Lower lobe of right lung (tissue), 2 donors: ENCODE results near the gene MAP1LC3B2. TPM values are rescaled to one million over a fixed set of nuclear protein-coding genes. Genes with fewer than 3 reads are reported as not detected.
A peak's percentile ranks its signal among the peaks of the same experiment; 100 is the strongest.

Source experiments
- ATAC-seq, 2 donors: fragments of 200-7000 bp; cut with Tn5 transposase; one replicate each; pipeline ENCODE4 v1.9.1; 2020 to 2022; ENCODE audit warnings: mild to moderate bottlenecking in 2 of 2, moderate library complexity in 2 of 2
- DNase-seq: peaks from one replicate; pipeline ENCODE4 v3.0.0-alpha.2; 2020
- H3K27ac ChIP-seq: fragments of 200-600 bp; one replicate; pipeline ENCODE4 v1.8.0; 2022
- H3K27me3 ChIP-seq: fragments of 200-600 bp; one replicate; pipeline ENCODE4 v1.8.0; 2022; ENCODE audit warnings: low read depth
- H3K36me3 ChIP-seq: fragments of 200-600 bp; one replicate; pipeline ENCODE4 v1.8.0; 2022; ENCODE audit warnings: mild to moderate bottlenecking
- H3K4me1 ChIP-seq: fragments of 200-600 bp; one replicate; pipeline ENCODE4 v1.8.0; 2022
- H3K4me3 ChIP-seq: fragments of 200-600 bp; one replicate; pipeline ENCODE4 v1.8.0; 2022; ENCODE audit warnings: mild to moderate bottlenecking
- H3K9me3 ChIP-seq: fragments of 200-600 bp; one replicate; pipeline ENCODE4 v1.8.0; 2022
- CTCF ChIP-seq: fragments of 200-600 bp; IDR thresholded peaks from one replicate; pipeline ENCODE4 v1.8.0; 2022; ENCODE audit warnings: antibody characterized with exemption, mild to moderate bottlenecking
- intact Hi-C: fragments of 100-400 bp; cut with DNase I; formaldehyde crosslinking; loops from one replicate; pipeline ENCODE4 v1.11.0; 2022
- total RNA-seq: library from RNA; stranded (reverse); fragmentation: NEBNext Ultra II Directional; extraction: Animal tissue kit (Norgen Biotek cat#: 25700); gene quantifications from one replicate; pipeline ENCODE4 v1.2.1, GENCODE V29; 2021
- donor health status: DM: no; HTN: yes; CAD: no; lungs with severe emphysema.

MAP1LC3B2 gene
- total RNA-seq, 1 donor from 2014 or later = 1.9 TPM

DNA sequence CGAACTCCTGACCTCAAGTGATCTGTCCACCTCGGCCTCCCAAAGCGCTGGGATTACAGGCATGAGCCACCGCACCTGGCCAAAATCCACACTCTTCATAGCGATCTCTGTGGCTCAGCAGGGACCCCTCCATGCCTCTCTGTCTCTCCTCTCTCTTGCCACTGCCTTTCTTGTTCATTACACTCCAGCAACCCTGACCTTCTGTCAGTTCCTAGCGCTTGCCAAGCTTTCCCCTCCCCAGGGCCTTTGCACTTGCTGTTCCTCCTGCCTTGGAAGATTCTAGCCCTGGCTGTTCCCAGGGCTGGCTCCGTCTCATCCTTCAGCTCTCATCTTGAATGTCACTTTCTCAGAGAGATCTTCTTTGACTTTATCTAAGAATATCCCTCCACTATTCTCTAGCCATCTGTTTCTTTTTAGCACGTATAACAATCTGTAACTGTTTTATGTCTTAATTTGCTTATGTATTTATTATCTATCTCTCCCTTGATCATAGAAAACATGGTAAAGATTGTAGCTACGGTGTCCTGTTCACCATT lies 38.9 kb upstream of the MAP1LC3B2 start:
- H3K36me3 ChIP-seq = no peaks in the 10 kb centered on the region
- intact Hi-C loops = no loop called here
- no peaks in the 10 kb centered on the region for H3K9me3 ChIP-seq
- H3K27me3 ChIP-seq = no peaks in the 10 kb centered on the region
- no peak overlapping the region for H3K4me3 ChIP-seq
- no peak for TF ChIP-seq CTCF
- ATAC-seq (no peak), DNase-seq (no peak)
- no peaks in the 10 kb centered on the region for H3K4me1 ChIP-seq
- H3K27ac ChIP-seq = no peak overlapping the region

DNA sequence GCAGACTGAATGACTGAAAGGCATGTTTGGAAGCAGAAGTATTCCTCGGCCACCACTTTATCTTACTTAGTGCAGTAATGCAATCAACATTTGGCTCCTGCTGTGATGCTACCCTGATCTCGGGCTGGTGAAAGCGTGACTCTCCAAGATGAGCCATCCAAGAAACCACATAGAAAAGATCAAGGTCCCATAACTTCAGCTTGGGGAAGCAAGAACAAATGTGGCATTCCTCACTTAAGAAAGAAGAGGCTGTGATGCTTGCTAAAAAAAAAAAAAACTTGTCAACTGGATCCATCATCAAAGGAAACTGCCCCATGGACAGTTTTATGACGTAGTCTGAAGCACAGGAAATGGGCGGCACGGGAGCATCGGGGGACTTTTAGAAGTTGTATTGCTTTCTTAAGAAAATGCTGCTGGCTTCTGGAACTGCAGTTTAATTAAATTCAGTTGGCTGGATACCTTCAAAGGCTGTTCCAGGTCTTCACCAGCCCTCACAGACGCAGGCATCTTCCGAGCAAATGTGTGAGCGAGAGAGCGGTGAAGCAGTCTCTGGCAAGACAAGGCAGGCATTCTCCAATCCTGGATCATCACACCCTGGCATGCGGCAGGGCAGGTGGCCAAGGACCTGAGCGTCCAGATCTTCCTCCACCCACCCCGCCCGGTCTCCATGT lies 38.2 kb upstream of the MAP1LC3B2 start:
- Histone ChIP-seq H3K4me3 (no peak overlapping the region), H3K9me3 (no peaks in the 10 kb centered on the region), H3K27me3 (no peaks in the 10 kb centered on the region), H3K27ac (no peak overlapping the region), H3K4me1 (no peaks in the 10 kb centered on the region), H3K36me3 (no peaks in the 10 kb centered on the region)
- no peak for TF ChIP-seq CTCF
- ATAC-seq = no peak
- DNase-seq = no peak
- intact Hi-C loops = no loop called here

DNA sequence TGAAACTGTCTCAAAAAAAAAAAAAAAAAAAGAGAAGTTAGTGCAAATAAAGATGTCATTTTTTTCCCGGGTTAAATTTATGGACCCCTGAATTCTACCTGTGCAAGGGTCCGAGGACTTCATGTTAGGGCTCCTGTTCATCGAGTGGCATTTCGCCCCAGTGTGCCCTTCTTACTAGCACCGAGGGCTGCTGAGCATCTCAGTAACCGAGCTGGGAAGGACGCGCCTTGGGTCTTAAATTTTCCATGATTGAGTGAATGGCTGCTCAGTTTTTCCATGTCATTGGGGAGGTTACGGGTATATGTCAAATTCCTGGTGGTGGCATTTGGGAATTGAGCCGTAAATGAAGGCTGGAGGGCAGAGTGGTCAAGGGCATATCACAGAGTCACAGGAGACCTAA lies 34.9 kb upstream of the MAP1LC3B2 start:
- ATAC-seq (no peak), DNase-seq (no peak)
- H3K4me1 ChIP-seq = no peaks in the 10 kb centered on the region
- TF ChIP-seq CTCF = no peak
- no peaks in the 10 kb centered on the region for H3K27me3 ChIP-seq
- no peak overlapping the region for H3K4me3 ChIP-seq
- H3K27ac ChIP-seq = no peak overlapping the region
- H3K9me3 ChIP-seq = no peaks in the 10 kb centered on the region
- intact Hi-C loops = no loop called here
- no peaks in the 10 kb centered on the region for H3K36me3 ChIP-seq

DNA sequence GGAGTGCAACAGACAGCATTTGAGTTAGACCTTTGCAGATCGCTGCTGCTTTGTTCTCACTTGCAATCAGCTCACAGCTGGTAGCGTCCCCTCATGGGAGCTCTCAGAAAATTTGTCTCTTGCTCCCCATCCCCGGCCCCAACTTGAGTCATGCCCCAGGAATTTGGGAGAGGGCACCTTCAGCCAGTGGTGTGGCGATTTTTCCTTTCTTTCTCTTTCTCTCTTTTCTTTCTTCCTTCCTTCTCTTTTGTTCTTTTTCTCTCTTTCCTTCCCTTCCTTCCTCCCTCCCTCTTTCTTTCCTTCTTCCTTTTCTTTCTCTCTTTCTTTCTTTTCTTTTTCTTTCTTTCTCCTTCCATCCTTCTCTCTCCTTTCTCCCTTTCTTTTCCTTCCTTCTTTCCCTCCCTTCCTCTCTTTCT lies 34.2 kb upstream of the MAP1LC3B2 start:
- H3K9me3 ChIP-seq = no peaks in the 10 kb centered on the region
- intact Hi-C loops = no loop called here
- no peak for DNase-seq
- no peak overlapping the region for H3K27ac ChIP-seq
- H3K4me1 ChIP-seq = no peaks in the 10 kb centered on the region
- TF ChIP-seq CTCF = no peak
- no peaks in the 10 kb centered on the region for H3K27me3 ChIP-seq
- H3K36me3 ChIP-seq = no peaks in the 10 kb centered on the region
- no peak for ATAC-seq
- H3K4me3 ChIP-seq = no peak overlapping the region

DNA sequence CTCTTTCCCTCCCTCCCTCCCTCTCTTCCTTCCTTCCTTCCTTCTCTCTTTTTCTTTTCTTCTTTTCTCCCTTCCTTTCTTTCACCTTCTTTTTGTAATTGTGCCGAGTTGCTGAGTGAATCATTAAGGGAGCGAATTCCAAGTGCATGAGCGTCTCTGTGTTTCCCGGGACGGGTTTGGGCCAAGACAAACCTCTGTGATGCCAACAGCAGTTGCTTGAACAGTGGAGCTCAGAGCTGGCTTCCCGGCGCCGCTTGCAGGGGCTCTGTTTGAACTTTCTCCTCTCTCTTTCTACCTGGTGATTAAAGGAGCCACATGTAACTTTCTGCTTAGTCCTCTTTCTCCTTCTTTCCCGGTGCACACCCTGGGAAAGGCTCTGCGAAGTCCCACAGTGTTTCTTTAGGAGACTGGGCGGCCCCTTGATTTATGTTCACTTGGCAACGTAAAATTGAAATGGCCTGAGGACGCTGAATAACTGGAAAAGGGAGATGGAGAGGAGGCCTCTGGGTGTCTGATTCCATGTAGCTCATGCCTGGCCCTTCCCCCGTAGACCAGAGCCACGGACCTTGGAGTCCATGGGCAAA lies 33.7 kb upstream of the MAP1LC3B2 start:
- no peaks in the 10 kb centered on the region for H3K36me3 ChIP-seq
- no peaks in the 10 kb centered on the region for H3K27me3 ChIP-seq
- intact Hi-C loops = no loop called here
- TF ChIP-seq CTCF = no peak
- H3K9me3 ChIP-seq = no peaks in the 10 kb centered on the region
- ATAC-seq = peak; percentile 69 to 85
- H3K4me3 ChIP-seq = no peak overlapping the region
- H3K27ac ChIP-seq = peak overlapping the region; percentile 24
- DNase-seq = no peak
- no peaks in the 10 kb centered on the region for H3K4me1 ChIP-seq
